Measurements from ENCODE around the gene PTPRCAP.

PTPRCAP gene

DNA sequence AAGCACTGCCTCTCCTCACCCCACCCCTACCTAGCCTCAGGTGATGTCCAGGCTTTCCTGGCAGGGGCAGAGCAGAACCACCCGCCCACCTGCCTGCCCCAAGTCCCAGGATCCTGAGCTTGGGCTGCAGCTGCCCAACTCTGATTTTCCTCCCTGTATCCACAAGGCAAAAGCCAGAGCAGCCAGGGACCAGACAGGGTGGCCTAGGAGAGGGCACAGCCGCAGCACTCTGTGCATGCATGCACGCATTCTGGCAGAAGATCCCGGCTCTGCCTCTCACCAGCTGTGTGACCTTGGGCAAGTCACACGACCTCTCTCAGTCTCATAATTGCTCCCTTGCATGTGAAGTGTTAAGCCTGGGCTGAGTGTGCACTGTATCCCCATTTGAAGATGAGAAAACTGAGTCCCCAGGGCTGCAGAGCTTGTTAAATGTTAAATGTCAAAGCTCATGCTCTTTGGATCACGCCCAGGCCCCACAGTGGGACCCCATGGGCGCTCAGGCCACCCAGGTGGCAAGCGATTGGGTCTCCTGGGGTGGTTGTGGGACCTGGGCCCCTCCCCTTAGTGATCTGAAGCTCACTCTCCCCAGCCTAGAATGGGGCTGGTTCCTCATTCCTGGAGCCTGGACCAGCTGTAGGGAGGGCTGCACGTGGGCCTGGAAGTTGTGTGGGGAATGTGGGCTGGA, 24.8 kb downstream of the PTPRCAP start:
- DNase-seq (ENCODE audit: extremely low read depth, low read depth): no peak
- TF ChIP-seq CTCF (IDR thresholded peaks at IDR 0.05; ENCODE audit: low read depth, low read length): no peak

DNA sequence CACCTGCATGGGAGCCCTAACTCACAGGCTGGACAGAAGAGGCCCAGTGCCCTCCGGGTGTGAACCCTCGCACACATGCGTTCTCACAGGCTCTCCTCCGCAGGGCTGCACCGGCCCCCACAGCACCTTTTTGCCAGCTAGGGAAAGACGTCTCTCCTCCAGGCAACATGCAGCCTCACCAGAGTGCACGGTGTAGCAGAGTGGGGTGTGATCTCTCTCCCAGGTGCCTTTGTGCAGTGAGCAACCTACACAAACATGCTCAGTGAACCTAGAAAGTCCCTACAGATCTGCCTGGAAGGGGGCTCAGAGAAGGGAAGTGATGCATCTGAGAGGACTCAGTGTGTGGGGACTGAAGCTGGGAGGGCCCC, 25.7 kb downstream of the PTPRCAP start:
- DNase-seq (ENCODE audit: extremely low read depth, low read depth): no peak
- TF ChIP-seq CTCF (IDR thresholded peaks at IDR 0.05; ENCODE audit: low read depth, low read length): no peak

DNA sequence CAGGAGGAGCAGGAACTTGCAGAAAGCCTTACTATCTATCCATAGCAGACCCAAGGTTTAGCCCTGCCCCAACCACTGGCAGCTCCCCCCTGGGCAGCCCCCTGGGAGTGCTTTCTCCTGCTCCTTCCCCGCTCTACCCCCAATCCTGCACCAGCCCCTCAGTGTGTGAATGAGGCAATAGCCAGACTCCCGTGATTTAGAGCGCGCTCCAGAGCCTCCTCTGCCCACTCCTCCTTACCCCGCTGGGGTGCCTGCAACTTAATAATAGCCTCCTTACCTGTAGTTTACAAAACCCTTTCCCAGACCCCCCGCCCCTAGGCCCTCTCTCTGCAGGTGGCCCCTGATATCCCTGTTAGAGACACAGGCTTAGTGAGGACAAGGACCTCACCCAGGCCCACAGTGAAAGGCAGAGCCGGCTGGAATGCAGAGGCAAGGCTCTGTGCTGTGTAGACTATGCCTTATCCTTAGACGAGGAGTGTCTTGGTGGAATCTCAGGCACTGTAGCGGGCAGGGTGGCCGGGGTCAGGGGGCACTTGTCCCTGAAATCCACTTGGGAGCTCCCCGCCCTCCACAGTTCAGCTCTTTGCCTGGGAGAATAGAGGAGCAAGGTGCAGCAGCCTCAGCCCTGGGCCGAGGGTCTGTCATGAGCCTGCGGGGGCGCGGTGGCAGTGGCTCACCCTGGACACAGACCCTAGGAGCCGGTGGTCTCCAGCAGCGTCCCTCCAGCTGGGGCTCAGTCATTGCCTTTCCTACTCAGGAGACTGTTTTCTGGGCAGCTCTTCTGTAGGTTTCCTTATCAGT, 26.3 kb downstream of the PTPRCAP start:
- no peak for TF ChIP-seq CTCF (IDR thresholded peaks at IDR 0.05; ENCODE audit: low read depth, low read length)

GRCh38 chr11:67410369-67410831, 27.1 kb downstream of the PTPRCAP start:
- DNase-seq (ENCODE audit: extremely low read depth, low read depth): no peak
- no peak for TF ChIP-seq CTCF (IDR thresholded peaks at IDR 0.05; ENCODE audit: low read depth, low read length)

More for the DNA sequence above, 26.3 kb downstream of the PTPRCAP start:
- DNase-seq (ENCODE audit: extremely low read depth, low read depth): no peak

- no peak for TF ChIP-seq CTCF (IDR thresholded peaks at IDR 0.05; ENCODE audit: low read depth, low read length)
- DNase-seq (ENCODE audit: extremely low read depth, low read depth): no peak
These were observed 27.6 kb downstream of the PTPRCAP start for GRCh38 chr11:67409781-67410368.

DNA sequence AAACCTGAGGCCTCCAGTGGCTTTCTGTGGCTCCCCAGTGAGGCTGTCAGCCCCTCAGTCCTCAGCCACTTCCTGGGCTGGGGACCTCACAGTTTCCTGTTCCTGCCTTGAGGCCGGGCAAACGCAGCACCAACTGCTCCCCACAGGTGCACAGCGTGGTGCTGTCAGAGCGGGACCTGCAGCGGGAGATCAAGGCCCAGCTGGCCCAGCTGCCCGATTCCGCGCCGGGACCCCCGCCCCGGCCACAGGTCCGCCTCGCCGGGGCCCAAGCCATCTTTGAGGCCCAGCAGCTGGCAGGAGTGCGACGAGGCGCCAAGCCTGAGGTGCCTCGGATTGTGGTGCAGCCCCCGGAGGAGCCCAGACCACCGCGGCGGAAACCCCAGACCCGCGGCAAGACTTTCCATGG, 28.2 kb downstream of the PTPRCAP start:
- no peak for TF ChIP-seq CTCF (IDR thresholded peaks at IDR 0.05; ENCODE audit: low read depth, low read length)
- DNase-seq (ENCODE audit: extremely low read depth, low read depth): no peak

All from AG09319 (cell line).